NT2/D1 (cell line): ENCODE measurements around the gene CCDC85C.

Experiments
- SUZ12 ChIP-seq: IDR thresholded peaks from 2 replicates; pipeline ENCODE4 v1.6.1; 2011; ENCODE audit not compliant: insufficient read length, insufficient read depth; ENCODE audit errors: extremely low read depth
- YY1 ChIP-seq: IDR thresholded peaks from 2 replicates; pipeline ENCODE4 v1.6.1; 2011; ENCODE audit not compliant: insufficient read length, insufficient read depth
- ZNF274 ChIP-seq: IDR thresholded peaks from 2 replicates; pipeline ENCODE4 v1.6.1; 2011; ENCODE audit warnings: mild to moderate bottlenecking, low read depth, low read length

- TF ChIP-seq SUZ12 (no peak), YY1 (no peak), ZNF274 (no peak)
These were observed 135.9 kb downstream of the CCDC85C start for GRCh38 chr14:99468081-99468480.
